ENCODE data around the gene TGOLN2.

DNA sequence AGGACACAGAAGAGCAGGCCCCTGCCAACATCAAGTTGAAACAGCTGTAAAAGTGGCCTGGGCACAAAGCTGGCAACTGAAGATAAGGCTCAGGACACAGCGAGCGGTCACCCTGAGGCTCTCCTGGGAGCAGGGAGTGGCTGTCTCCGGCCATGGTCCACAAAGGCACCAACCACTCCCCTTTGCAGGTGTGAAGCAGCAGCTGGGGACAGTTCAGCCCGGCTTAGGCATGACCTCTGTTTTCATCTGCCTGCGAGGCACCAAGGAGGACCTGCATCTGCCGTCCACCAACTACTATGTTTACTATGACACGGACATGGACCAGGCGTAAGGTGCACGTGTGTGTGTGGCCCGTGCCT lies 12.9 kb downstream of the TGOLN2 start:
- TF ChIP-seq POLR2AphosphoS5 (IDR thresholded peaks at IDR 0.05; ENCODE audit: low read depth, low read length): no peak
- TF ChIP-seq, protein P1, sequence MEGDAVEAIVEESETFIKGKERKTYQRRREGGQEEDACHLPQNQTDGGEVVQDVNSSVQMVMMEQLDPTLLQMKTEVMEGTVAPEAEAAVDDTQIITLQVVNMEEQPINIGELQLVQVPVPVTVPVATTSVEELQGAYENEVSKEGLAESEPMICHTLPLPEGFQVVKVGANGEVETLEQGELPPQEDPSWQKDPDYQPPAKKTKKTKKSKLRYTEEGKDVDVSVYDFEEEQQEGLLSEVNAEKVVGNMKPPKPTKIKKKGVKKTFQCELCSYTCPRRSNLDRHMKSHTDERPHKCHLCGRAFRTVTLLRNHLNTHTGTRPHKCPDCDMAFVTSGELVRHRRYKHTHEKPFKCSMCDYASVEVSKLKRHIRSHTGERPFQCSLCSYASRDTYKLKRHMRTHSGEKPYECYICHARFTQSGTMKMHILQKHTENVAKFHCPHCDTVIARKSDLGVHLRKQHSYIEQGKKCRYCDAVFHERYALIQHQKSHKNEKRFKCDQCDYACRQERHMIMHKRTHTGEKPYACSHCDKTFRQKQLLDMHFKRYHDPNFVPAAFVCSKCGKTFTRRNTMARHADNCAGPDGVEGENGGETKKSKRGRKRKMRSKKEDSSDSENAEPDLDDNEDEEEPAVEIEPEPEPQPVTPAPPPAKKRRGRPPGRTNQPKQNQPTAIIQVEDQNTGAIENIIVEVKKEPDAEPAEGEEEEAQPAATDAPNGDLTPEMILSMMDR (IDR thresholded peaks at IDR 0.05): no peak
